KMS-11 (cell line): Measurements from ENCODE around the gene C1orf94.

Source experiments
- H2AFZ ChIP-seq: fragments of 200-600 bp; sonication (generic); 2 replicates; pipeline ENCODE4 v1.6.1; 2016; ENCODE audit warnings: antibody characterized with exemption, mixed run types, low read depth
- H3K27ac ChIP-seq: fragments of 200-600 bp; sonication (generic); 2 replicates; pipeline ENCODE4 v1.6.1; 2016; ENCODE audit warnings: mild to moderate bottlenecking, mixed run types
- H3K27me3 ChIP-seq: fragments of 200-600 bp; sonication (generic); 2 replicates; pipeline ENCODE4 v1.6.1; 2017; ENCODE audit warnings: mild to moderate bottlenecking, low read depth, mixed run types, moderate library complexity; ENCODE audit not compliant: insufficient read depth
- H3K36me3 ChIP-seq: fragments of 200-600 bp; sonication (generic); 2 replicates; pipeline ENCODE4 v1.6.1; 2017; ENCODE audit warnings: mild to moderate bottlenecking, mixed run types; ENCODE audit not compliant: insufficient read depth
- H3K4me1 ChIP-seq: fragments of 200-600 bp; sonication (generic); 2 replicates; pipeline ENCODE4 v1.6.1; 2016; ENCODE audit warnings: mild to moderate bottlenecking, low read depth, mixed run types; ENCODE audit not compliant: poor library complexity, severe bottlenecking
- H3K4me2 ChIP-seq: fragments of 200-600 bp; sonication (generic); 2 replicates; pipeline ENCODE4 v1.7.0; 2016; ENCODE audit warnings: mild to moderate bottlenecking, mixed run types
- H3K4me3 ChIP-seq: fragments of 200-600 bp; sonication (generic); IDR thresholded peaks from 2 replicates; pipeline ENCODE4 v1.6.1; 2017; ENCODE audit warnings: low read depth, low read length, mixed read lengths; ENCODE audit not compliant: insufficient read depth
- H3K79me2 ChIP-seq: fragments of 200-600 bp; sonication (generic); 2 replicates; pipeline ENCODE4 v1.6.1; 2016; ENCODE audit warnings: low read depth, mixed run types; ENCODE audit not compliant: insufficient read depth
- H3K9ac ChIP-seq: fragments of 200-600 bp; sonication (generic); 2 replicates; pipeline ENCODE4 v1.6.1; 2016; ENCODE audit warnings: mild to moderate bottlenecking, mixed run types
- H4K20me1 ChIP-seq: fragments of 200-600 bp; sonication (generic); 2 replicates; pipeline ENCODE4 v1.6.1; 2016; ENCODE audit warnings: mild to moderate bottlenecking, mixed run types; ENCODE audit not compliant: insufficient read depth
- CTCF ChIP-seq: fragments of 200-600 bp; sonication (generic); conservative IDR thresholded peaks from 2 replicates; pipeline ENCODE4 v1.6.1; 2017; ENCODE audit warnings: low read depth, mild to moderate bottlenecking, antibody characterized with exemption, low read length, moderate library complexity, mixed read lengths

Gene C1orf94

GRCh38 chr1:34267326-34267725 lies 90.6 kb downstream of the C1orf94 start:
- Histone ChIP-seq H3K4me1 (no peaks in the 10 kb centered on the region), H3K9ac (no peak overlapping the region), H2AFZ (no peak overlapping the region), H3K4me2 (no peak overlapping the region), H3K27me3 (no peaks in the 10 kb centered on the region), H3K79me2 (no peaks in the 10 kb centered on the region), H3K27ac (no peak overlapping the region), H3K4me3 (no peak overlapping the region), H3K36me3 (no peaks in the 10 kb centered on the region), H4K20me1 (no peaks in the 10 kb centered on the region)
- TF ChIP-seq CTCF = no peak

DNA sequence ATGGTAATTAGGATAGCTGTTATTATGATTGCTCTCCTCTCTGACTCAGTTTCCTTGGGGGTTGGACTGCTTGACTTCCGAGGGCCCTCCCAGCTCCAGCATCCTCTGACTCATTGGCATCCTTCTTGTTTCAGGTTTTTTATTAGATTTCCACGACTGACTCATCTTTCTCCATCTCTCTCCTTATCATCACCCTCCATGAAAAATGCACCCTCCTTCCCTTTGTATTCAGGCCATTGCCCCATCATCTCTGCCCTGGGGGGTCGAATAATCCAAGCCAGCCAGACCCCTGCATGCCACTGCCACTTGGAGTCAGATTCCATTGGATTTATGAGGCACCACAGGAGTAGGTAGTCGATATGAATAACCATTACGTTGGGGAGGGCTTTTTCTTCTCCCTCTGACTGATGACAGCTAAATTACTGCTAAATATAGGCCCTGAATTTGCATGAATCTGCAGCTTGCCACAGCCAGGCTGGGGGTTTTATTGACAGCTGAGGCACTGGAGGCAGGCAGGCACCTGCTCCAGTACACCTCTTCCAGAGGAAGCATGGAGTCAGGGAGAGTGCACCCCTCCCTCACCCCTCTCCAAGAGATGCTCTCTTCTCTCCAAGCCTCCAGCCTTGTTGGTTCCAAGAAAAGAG lies 91.7 kb downstream of the C1orf94 start:
- Histone ChIP-seq H3K4me1 (no peaks in the 10 kb centered on the region), H3K79me2 (no peaks in the 10 kb centered on the region), H3K4me2 (no peak overlapping the region), H3K27ac (no peak overlapping the region), H3K9ac (no peak overlapping the region), H3K36me3 (no peaks in the 10 kb centered on the region), H3K4me3 (no peak overlapping the region), H2AFZ (no peak overlapping the region), H4K20me1 (no peaks in the 10 kb centered on the region), H3K27me3 (no peaks in the 10 kb centered on the region)
- no peak for TF ChIP-seq CTCF
